ENCODE measurements around the gene ZBTB7C. TPM values are rescaled to one million over a fixed set of nuclear protein-coding genes. Genes with fewer than 3 reads are reported as not detected.

The ZBTB7C gene
- total and polyA plus RNA-seq, 2 of the 8 experiments (the other 6 are each of a cell fraction or from before 2014, with no cell fraction given): 0.15 to 0.45 TPM

- Histone ChIP-seq H4K5ac (ENCODE audit: insufficient read length, low read depth, low read length) (no peak overlapping the region), H3K9me3 (ENCODE audit: insufficient read depth in 2 of 2, low read depth in 1 of 2, low read length in 1 of 2) (no peaks in the 10 kb centered on the region), H3K27ac (ENCODE audit: low read depth, low read length) (no peak overlapping the region), H2BK5ac (ENCODE audit: low read depth, low read length) (no peak overlapping the region), H4K91ac (replicated peaks; ENCODE audit: insufficient read length, low read length) (no peak overlapping the region), H3K23me2 (ENCODE audit: low read depth, low read length) (no peaks in the 10 kb centered on the region), H3K4ac (replicated peaks; ENCODE audit: insufficient read length, low read depth, low read length) (no peak overlapping the region), H3K56ac (replicated peaks; ENCODE audit: insufficient read length, low read depth, low read length) (no peak overlapping the region), H3K9ac (replicated peaks in 1 of 4; ENCODE audit: extremely low read depth in 1 of 4, low read depth in 3 of 4, low read length in 3 of 4) (no peak overlapping the region), H3K79me1 (ENCODE audit: low read depth, low read length) (no peaks in the 10 kb centered on the region), H3K36me3 (ENCODE audit: control insufficient read depth in 2 of 4, insufficient read depth in 4 of 4, low read length in 3 of 4) (no peaks in the 10 kb centered on the region), H3K4me1 (replicated peaks in 1 of 4; ENCODE audit: control insufficient read depth in 3 of 4, insufficient read depth in 4 of 4, low read length in 3 of 4) (no peaks in the 10 kb centered on the region), H3K18ac (ENCODE audit: extremely low read depth, low read length) (no peak overlapping the region), H2BK20ac (ENCODE audit: low read length) (no peak overlapping the region), H3K27me3 (replicated peaks in 1 of 4; ENCODE audit: control insufficient read depth in 3 of 4, extremely low read depth in 1 of 4, insufficient read depth in 3 of 4, low read length in 3 of 4) (no peaks in the 10 kb centered on the region; a peak in 1 of 7 replicates), H3K14ac (ENCODE audit: insufficient read length) (no peak overlapping the region), H2AK5ac (ENCODE audit: low read depth, low read length) (no peak overlapping the region), H2BK15ac (ENCODE audit: low read length) (no peak overlapping the region), H2AFZ (ENCODE audit: low read length) (no peak overlapping the region), H2BK120ac (replicated peaks; ENCODE audit: low read depth, low read length) (no peak overlapping the region), H3K4me3 (ENCODE audit: extremely low read depth in 1 of 4, insufficient read depth in 2 of 4, low read depth in 3 of 4, low read length in 4 of 4) (no peak overlapping the region), H4K20me1 (replicated peaks in 1 of 2; ENCODE audit: control insufficient read depth in 1 of 2, insufficient read depth in 2 of 2, low read length in 2 of 2) (no peaks in the 10 kb centered on the region), H4K8ac (ENCODE audit: extremely low read depth, insufficient read depth, low read length) (no peak overlapping the region), H3K79me2 (ENCODE audit: control insufficient read depth in 1 of 2, insufficient read depth in 2 of 2, low read length in 2 of 2) (no peaks in the 10 kb centered on the region), H3K23ac (ENCODE audit: insufficient read length) (no peak overlapping the region), H2BK12ac (ENCODE audit: low read depth, low read length) (no peak overlapping the region), H3K4me2 (ENCODE audit: insufficient read depth in 1 of 2, low read depth in 2 of 2, low read length in 2 of 2) (no peak overlapping the region)
- 83% methylated on average over 1 of the region's 1 CpG; no CpG with 5 or more reads in 1 of the 2 experiments for WGBS, 2 experiments (ENCODE audit: extremely low coverage in 1 of 2, insufficient coverage in 1 of 2, insufficient read length in 1 of 2, insufficient replicate concordance in 2 of 2, low coverage in 1 of 2, low lambda C conversion rate in 2 of 2, missing lambda C conversion rate in 1 of 2)
- no peak for FAIRE-seq
- ChIA-PET POLR2A (ENCODE audit: partially characterized antibody) (no interaction called here), CTCF (ENCODE audit: partially characterized antibody) (interaction anchor here (1.2 kb wide), 1 partner anchor 18 kb away, joined by 3 read pairs; no protein-coding TSS in a partner anchor)
- DNase-seq (ENCODE audit: low read depth in 1 of 2, low spot score in 2 of 2): no peak
- TF ChIP-seq SAP30 (IDR thresholded peaks at IDR 0.05; ENCODE audit: insufficient read depth, insufficient replicate concordance, low read length) (no peak), ASH2L (IDR thresholded peaks at IDR 0.05; ENCODE audit: low read length) (no peak), CBX5 (IDR thresholded peaks at IDR 0.05; ENCODE audit: low read depth, low read length) (no peak), GTF2F1 (IDR thresholded peaks at IDR 0.05; ENCODE audit: borderline replicate concordance, low read depth, low read length) (no peak), POU5F1 (IDR thresholded peaks at IDR 0.05; ENCODE audit: low read depth, low read length) (no peak), YY1 (IDR thresholded peaks at IDR 0.05; ENCODE audit: low read depth, low read length) (no peak), EGR1 (IDR thresholded peaks at IDR 0.05; ENCODE audit: borderline replicate concordance, low read depth, low read length) (no peak), CHD1 (IDR thresholded peaks at IDR 0.05; ENCODE audit: low read depth, low read length) (no peak), EZH2 (IDR thresholded peaks at IDR 0.05; ENCODE audit: low read depth, low read length, severe bottlenecking) (no peak), EP300 (IDR thresholded peaks at IDR 0.05; ENCODE audit: borderline replicate concordance in 1 of 2, low read depth in 2 of 2, low read length in 2 of 2) (no peak), RXRA (IDR thresholded peaks at IDR 0.05; ENCODE audit: insufficient read depth, low read depth, low read length) (no peak), FOSL1 (IDR thresholded peaks at IDR 0.05; ENCODE audit: insufficient read depth, low read depth, low read length) (no peak), BRCA1 (IDR thresholded peaks at IDR 0.05; ENCODE audit: low read depth, low read length) (no peak)
Observed at GRCh38 chr18:48387300-48387699, 21.9 kb downstream of the ZBTB7C start.
